ENCODE data around the gene LETMD1.

LETMD1 gene

GRCh38 chr12:51025836-51026638 lies 22.1 kb upstream of the LETMD1 start, which contains the start of gene SLC11A2:
Gene SLC11A2, minus strand, starts transcription at chr12:51026384. Its CDS starts 15,656 bp downstream, at chr12:51010728.
- peak; percentile 97 to 98 for DNase-seq

- DNase-seq = no peak
Measured at GRCh38 chr12:51027342-51027835, 20.7 kb upstream of the LETMD1 start.

- peak; percentile 77 to 87 for DNase-seq
Measured at GRCh38 chr12:51028126-51028812, 19.9 kb upstream of the LETMD1 start.

GRCh38 chr12:51028813-51029150 lies 19.3 kb upstream of the LETMD1 start:
- DNase-seq = peak; percentile 47 to 48

GRCh38 chr12:51033048-51033447 lies 15.1 kb upstream of the LETMD1 start:
- DNase-seq = no peak

GRCh38 chr12:51033457-51034089 lies 14.6 kb upstream of the LETMD1 start:
- DNase-seq = no peak

- no peak for DNase-seq
Measured at GRCh38 chr12:51036279-51036678, 11.8 kb upstream of the LETMD1 start.

GRCh38 chr12:51048661-51049251 lies 629 bp downstream of the LETMD1 start:
- DNase-seq = peak in 1 of 2 donors; percentile 16

GRCh38 chr12:51049525-51049924 lies 1.4 kb downstream of the LETMD1 start:
- DNase-seq = no peak

GRCh38 chr12:51051787-51052186 lies 3.7 kb downstream of the LETMD1 start:
- DNase-seq = no peak

- DNase-seq = no peak
Measured at GRCh38 chr12:51055060-51055459, 6.9 kb downstream of the LETMD1 start.

- peak; percentile 23 to 28 for DNase-seq
Measured at GRCh38 chr12:51056242-51056641, 8.1 kb downstream of the LETMD1 start.

GRCh38 chr12:51059086-51059485 lies 11.0 kb downstream of the LETMD1 start:
- no peak for DNase-seq

GRCh38 chr12:51062631-51063397 lies 14.7 kb downstream of the LETMD1 start:
- no peak for DNase-seq

GRCh38 chr12:51065530-51065929 lies 17.4 kb downstream of the LETMD1 start:
- DNase-seq = no peak

- no peak for DNase-seq
Measured at GRCh38 chr12:51067229-51067628, 19.1 kb downstream of the LETMD1 start.

- DNase-seq = no peak
Measured at GRCh38 chr12:51067771-51068170, 19.6 kb downstream of the LETMD1 start.

GRCh38 chr12:51070004-51070403 lies 21.9 kb downstream of the LETMD1 start:
- DNase-seq = no peak

GRCh38 chr12:51071663-51072062 lies 23.5 kb downstream of the LETMD1 start:
- DNase-seq = no peak

- no peak for DNase-seq
Measured at GRCh38 chr12:51075390-51075789, 27.3 kb downstream of the LETMD1 start.

- DNase-seq = no peak
Measured at GRCh38 chr12:51076236-51076930, 28.3 kb downstream of the LETMD1 start.

- DNase-seq = no peak
Measured at GRCh38 chr12:51077930-51078329, 29.8 kb downstream of the LETMD1 start.
